Mesendoderm (in vitro differentiated cells): ENCODE data around the gene AXIN1.
"Not testable (repeated sequence)": the region's sequence is repeated elsewhere in the genome, so short reads cannot be mapped to it uniquely, and the experiment has no call there.

ENCODE experiments used
- DNase-seq: peaks from one replicate; pipeline ENCODE4 v3.0.0; 2013
- H2AK5ac ChIP-seq: 2 replicates; pipeline ENCODE4 v1.6.1; 2013; ENCODE audit warnings: low read length, inconsistent platforms
- H2BK120ac ChIP-seq: 2 replicates; pipeline ENCODE4 v1.6.1; 2013; ENCODE audit warnings: low read depth, mild to moderate bottlenecking, low read length, moderate library complexity, mixed read lengths
- H2BK15ac ChIP-seq: replicated peaks from 2 replicates; pipeline ENCODE4 v1.6.1; 2013; ENCODE audit warnings: low read depth, mild to moderate bottlenecking, moderate library complexity
- H2BK5ac ChIP-seq: 2 replicates; pipeline ENCODE4 v1.6.1; 2013; ENCODE audit warnings: low read length, inconsistent platforms
- H3K18ac ChIP-seq: 2 replicates; pipeline ENCODE4 v1.6.1; 2013; ENCODE audit warnings: mild to moderate bottlenecking, low read length, mixed read lengths
- H3K23ac ChIP-seq: one replicate; pipeline ENCODE4 v1.6.1; 2013; ENCODE audit warnings: low read length
- H3K27ac ChIP-seq: 2 replicates; pipeline ENCODE4 v1.5.1; 2013; ENCODE audit warnings: low read depth, mild to moderate bottlenecking, inconsistent platforms, low read length, moderate library complexity
- H3K27me3 ChIP-seq: 2 replicates; pipeline ENCODE4 v1.6.1; 2013; ENCODE audit warnings: low read length, control low read depth, mild to moderate bottlenecking, inconsistent platforms; ENCODE audit not compliant: insufficient read depth, poor library complexity
- H3K36me3 ChIP-seq: 2 replicates; pipeline ENCODE4 v1.6.1; 2013; ENCODE audit warnings: low read length, inconsistent platforms; ENCODE audit not compliant: control insufficient read depth, insufficient read depth
- H3K4ac ChIP-seq: one replicate; pipeline ENCODE4 v1.6.1; 2013; ENCODE audit warnings: low read depth, mild to moderate bottlenecking, low read length, moderate library complexity
- H3K4me1 ChIP-seq: 2 replicates; pipeline ENCODE4 v1.6.1; 2013; ENCODE audit warnings: low read depth, low read length, inconsistent platforms; ENCODE audit not compliant: control insufficient read depth
- H3K4me2 ChIP-seq: 2 replicates; pipeline ENCODE4 v1.6.1; 2013; ENCODE audit warnings: low read length
- H3K4me3 ChIP-seq: 2 replicates; pipeline ENCODE4 v1.5.1; 2013; ENCODE audit warnings: mild to moderate bottlenecking, low read length
- H3K56ac ChIP-seq: one replicate; pipeline ENCODE4 v1.6.1; 2013; ENCODE audit warnings: low read length
- H3K79me1 ChIP-seq: 2 replicates; pipeline ENCODE4 v1.6.1; 2013; ENCODE audit warnings: low read length, inconsistent platforms
- H3K79me2 ChIP-seq: 2 replicates; pipeline ENCODE4 v1.6.1; 2013; ENCODE audit warnings: mild to moderate bottlenecking, low read length; ENCODE audit not compliant: control insufficient read depth, insufficient read depth
- H3K9ac ChIP-seq: 2 replicates; pipeline ENCODE4 v1.6.1; 2013; ENCODE audit warnings: low read length, inconsistent platforms
- H4K5ac ChIP-seq: one replicate; pipeline ENCODE4 v1.6.1; 2013; ENCODE audit warnings: low read length
- H4K8ac ChIP-seq: one replicate; pipeline ENCODE4 v1.6.1; 2013; ENCODE audit warnings: low read depth, mild to moderate bottlenecking, control low read depth, low read length, moderate library complexity
- WGBS: extraction: QIAGEN DNeasy Blood & Tissue Kit; methylation state at CpG from one replicate; pipeline ENCODE4 v1.1.7; 2013; ENCODE audit warnings: low lambda C conversion rate, missing lambda C conversion rate; ENCODE audit not compliant: insufficient coverage; ENCODE audit errors: extremely low coverage; 5-methylcytosine and 5-hydroxymethylcytosine counted together

Gene AXIN1

DNA sequence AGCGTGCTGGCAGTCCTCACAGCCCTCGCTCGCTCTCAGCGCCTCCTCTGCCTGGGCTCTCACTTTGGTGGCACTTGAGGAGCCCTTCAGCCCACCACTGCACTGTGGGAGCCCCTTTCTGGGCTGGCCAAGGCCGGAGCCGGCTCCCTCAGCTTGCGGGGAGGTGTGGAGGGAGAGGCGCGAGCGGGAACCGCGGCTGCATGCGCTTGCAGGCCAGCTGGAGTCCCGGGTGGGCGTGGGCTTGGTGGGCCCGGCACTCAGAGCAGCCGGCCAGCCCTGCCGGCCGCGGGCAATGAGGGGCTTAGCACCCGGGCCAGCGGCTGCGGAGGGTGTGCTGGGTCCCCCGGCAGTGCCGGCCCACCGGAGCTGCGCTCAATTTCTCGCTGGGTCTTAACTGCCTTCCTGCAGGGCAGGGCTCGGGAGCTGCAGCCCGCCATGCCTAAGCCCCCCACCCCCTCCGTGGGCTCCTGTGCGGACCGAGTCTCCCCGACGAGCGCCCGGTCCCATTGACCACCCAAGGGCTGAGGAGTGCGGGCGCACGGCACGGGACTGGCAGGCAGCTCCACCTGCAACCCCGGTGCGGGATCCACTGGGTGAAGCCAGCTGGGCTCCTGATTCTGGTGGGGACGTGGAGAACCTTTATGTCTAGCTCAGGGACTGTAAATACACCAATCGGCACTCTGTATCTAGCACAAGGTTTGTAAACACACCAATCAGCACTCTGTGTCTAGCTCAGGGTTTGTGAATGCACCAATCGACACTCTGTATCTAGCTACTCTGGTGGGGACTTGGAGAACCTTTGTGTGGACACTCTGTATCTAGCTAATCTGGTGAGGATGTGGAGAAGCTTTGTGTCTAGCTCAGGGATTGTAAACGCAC, 11.2 kb downstream of the AXIN1 start:
- not testable (repeated sequence) for H2BK5ac ChIP-seq, H3K4me3 ChIP-seq, H4K8ac ChIP-seq, H3K4me1 ChIP-seq, H3K18ac ChIP-seq, H3K36me3 ChIP-seq, H3K4me2 ChIP-seq, H3K4ac ChIP-seq, H3K27me3 ChIP-seq, H2AK5ac ChIP-seq, H3K23ac ChIP-seq, H2BK15ac ChIP-seq, H4K5ac ChIP-seq, H3K27ac ChIP-seq, H3K9ac ChIP-seq, DNase-seq, H3K56ac ChIP-seq, H2BK120ac ChIP-seq
- H3K79me2 ChIP-seq = peaks cover 69% of the 10 kb centered on the region
- peaks cover 23% of the 10 kb centered on the region for H3K79me1 ChIP-seq
- no CpG with 5 or more reads among the region's 47 CpGs for WGBS

DNA sequence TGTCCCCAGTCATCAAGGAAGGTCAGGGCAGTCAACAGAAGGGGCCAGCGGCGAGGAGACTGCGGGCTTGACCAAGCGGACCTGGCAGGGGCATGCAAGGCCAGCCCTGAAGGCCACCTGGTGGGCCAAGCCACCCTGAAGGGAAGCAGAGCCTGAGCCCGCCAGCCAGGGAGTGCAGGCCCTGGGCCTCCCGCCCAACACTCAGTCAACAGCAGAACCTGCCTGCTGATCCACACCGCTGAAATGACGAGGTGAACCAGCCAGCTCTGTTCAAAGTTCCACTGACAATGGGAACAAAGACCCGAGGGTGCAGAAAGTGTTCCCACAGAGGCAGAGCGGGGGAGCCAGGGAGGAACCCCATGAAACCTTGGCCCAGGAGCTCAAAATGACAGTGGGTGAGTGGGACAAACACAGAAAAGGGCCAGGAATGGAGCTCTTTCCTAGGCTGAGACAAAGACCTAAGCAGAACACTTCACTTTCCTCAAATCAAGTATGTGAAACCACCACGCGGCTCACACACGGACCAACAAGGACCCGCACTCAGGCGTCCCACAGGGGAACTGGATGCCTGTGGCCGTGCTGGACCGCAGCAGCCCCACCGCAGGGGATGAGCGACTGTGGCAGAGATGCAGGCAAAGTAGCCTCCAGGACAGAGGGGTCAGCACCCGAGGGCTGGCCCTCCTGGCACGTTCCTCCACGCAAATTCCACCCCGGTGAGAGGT, 12.0 kb downstream of the AXIN1 start:
- Histone ChIP-seq H3K18ac (no peak overlapping the region), H4K5ac (no peak overlapping the region), H2BK120ac (no peak overlapping the region), H3K56ac (no peak overlapping the region), H3K4me2 (no peak overlapping the region), H2AK5ac (no peak overlapping the region), H3K79me2 (peaks cover 70% of the 10 kb centered on the region), H3K9ac (no peak overlapping the region), H3K23ac (peak overlapping the region; percentile 24), H2BK5ac (no peak overlapping the region), H3K4me1 (no peaks in the 10 kb centered on the region), H4K8ac (no peak overlapping the region), H3K27ac (no peak overlapping the region), H3K36me3 (peaks cover 3% of the 10 kb centered on the region), H3K27me3 (no peaks in the 10 kb centered on the region), H2BK15ac (no peak overlapping the region), H3K4me3 (no peak overlapping the region), H3K4ac (no peak overlapping the region), H3K79me1 (peaks cover 22% of the 10 kb centered on the region)
- no CpG with 5 or more reads among the region's 23 CpGs for WGBS
- no peak for DNase-seq

DNA sequence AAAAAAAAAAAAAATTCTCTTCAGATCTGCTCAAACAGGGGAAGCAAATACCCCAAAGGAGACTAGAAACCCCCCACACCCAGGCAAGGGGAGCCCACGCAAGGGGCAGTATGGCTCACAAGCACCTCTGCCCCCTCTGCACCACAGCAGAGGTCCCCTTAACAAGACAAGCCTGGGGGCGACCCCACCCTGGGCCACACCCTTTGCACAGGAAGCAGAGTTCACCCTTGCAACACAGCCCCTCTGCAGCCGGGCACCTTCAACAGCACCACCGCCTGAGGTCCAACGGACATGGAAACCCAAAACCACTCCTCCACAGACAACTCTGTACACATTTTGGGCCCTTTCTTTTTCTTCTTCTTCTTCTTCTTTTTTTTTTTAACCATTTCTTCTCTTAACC, 12.8 kb downstream of the AXIN1 start:
- no peak overlapping the region for H2AK5ac ChIP-seq
- no peak overlapping the region for H3K4ac ChIP-seq
- H2BK120ac ChIP-seq = no peak overlapping the region
- no peaks in the 10 kb centered on the region for H3K4me1 ChIP-seq
- H3K27me3 ChIP-seq = no peaks in the 10 kb centered on the region
- no peak overlapping the region for H3K4me2 ChIP-seq
- no peak overlapping the region for H2BK5ac ChIP-seq
- no peak overlapping the region for H3K9ac ChIP-seq
- H3K56ac ChIP-seq = no peak overlapping the region
- WGBS = no CpG with 5 or more reads among the region's 5 CpGs
- H4K5ac ChIP-seq = no peak overlapping the region
- DNase-seq = no peak
- no peak overlapping the region for H4K8ac ChIP-seq
- no peak overlapping the region for H2BK15ac ChIP-seq
- H3K79me1 ChIP-seq = peaks cover 20% of the 10 kb centered on the region
- peaks cover 71% of the 10 kb centered on the region for H3K79me2 ChIP-seq
- H3K36me3 ChIP-seq = no peaks in the 10 kb centered on the region
- H3K18ac ChIP-seq = no peak overlapping the region
- H3K4me3 ChIP-seq = no peak overlapping the region
- no peak overlapping the region for H3K27ac ChIP-seq
- no peak overlapping the region for H3K23ac ChIP-seq

DNA sequence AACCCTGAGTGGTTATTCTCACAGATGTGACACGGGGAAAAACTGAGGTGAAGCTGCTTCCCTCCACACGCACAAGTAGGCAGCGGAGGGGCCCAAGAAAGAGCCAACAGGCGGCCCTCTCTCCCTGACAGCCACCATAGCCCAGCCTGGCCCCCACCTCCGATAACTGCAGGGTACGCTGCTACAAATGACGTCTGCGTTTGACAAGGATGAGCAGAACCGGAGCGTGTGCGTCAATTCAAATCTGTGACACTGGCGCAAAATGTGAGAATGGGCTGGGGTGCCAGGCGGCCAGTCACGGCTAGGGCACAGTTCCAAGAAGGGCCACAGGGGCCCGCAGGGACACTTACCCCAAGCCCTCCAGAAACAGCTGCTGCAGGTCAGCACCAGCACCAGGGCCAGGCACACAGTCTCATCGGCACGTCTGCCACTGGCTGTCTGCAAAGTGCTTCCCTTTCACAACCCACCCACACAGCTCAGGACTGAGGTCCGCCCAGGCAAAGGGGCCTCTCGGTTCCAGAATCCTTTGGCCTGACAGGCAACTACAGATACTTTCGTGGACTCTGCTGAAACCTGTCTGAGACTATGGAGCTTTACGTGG, 14.4 kb downstream of the AXIN1 start:
- Histone ChIP-seq H2BK15ac (no peak overlapping the region), H2BK5ac (no peak overlapping the region), H3K27me3 (no peaks in the 10 kb centered on the region), H3K4me1 (no peaks in the 10 kb centered on the region), H4K8ac (no peak overlapping the region), H3K56ac (no peak overlapping the region), H3K4me3 (no peak overlapping the region), H4K5ac (no peak overlapping the region), H2BK120ac (no peak overlapping the region), H3K9ac (no peak overlapping the region), H3K27ac (no peak overlapping the region), H3K36me3 (no peaks in the 10 kb centered on the region), H3K79me2 (peaks cover 76% of the 10 kb centered on the region), H3K4ac (no peak overlapping the region), H3K23ac (no peak overlapping the region), H3K18ac (no peak overlapping the region), H3K4me2 (no peak overlapping the region), H3K79me1 (peaks cover 28% of the 10 kb centered on the region), H2AK5ac (no peak overlapping the region)
- WGBS = no CpG with 5 or more reads among the region's 21 CpGs
- DNase-seq = no peak

DNA sequence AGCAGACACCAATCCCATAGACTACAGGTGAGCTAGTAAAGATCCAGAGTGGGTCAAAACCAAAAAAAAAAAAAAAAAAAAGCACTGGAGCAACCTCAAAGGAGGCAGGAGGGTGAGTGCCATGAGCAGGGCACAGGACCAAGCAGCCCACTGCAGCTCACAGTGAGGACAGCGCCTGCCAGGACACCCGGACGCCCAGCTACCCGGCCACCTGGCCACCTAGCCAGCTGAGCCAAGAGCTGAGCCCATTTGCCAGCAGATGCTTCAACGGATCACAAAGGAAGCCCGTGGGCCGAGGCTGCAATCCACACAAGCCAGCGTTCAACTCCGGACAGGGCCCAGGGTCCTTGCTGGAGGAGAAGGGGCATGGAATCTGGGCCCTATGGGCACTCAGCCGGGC, 15.1 kb downstream of the AXIN1 start:
- Histone ChIP-seq H3K9ac (no peak overlapping the region), H3K4me3 (no peak overlapping the region), H3K79me1 (peaks cover 24% of the 10 kb centered on the region), H3K4me2 (no peak overlapping the region), H3K4me1 (no peaks in the 10 kb centered on the region), H2BK120ac (no peak overlapping the region), H3K36me3 (no peaks in the 10 kb centered on the region), H3K56ac (no peak overlapping the region), H4K8ac (no peak overlapping the region), H2BK5ac (no peak overlapping the region), H3K79me2 (peaks cover 70% of the 10 kb centered on the region), H2BK15ac (no peak overlapping the region), H3K23ac (no peak overlapping the region), H3K18ac (no peak overlapping the region), H3K27ac (no peak overlapping the region), H2AK5ac (no peak overlapping the region), H3K27me3 (no peaks in the 10 kb centered on the region), H4K5ac (no peak overlapping the region), H3K4ac (no peak overlapping the region)
- DNase-seq = no peak
- WGBS = no CpG with 5 or more reads among the region's 10 CpGs
